Esophagus squamous epithelium (tissue), 4 donors: ENCODE data around the gene KRTAP10-8.

Source experiments
- POLR2A ChIP-seq, 4 donors: fragments of 450-650 bp; IDR thresholded peaks; one replicate each; pipeline ENCODE4 v1.6.1; 2017; ENCODE audit warnings: antibody characterized with exemption in 4 of 4, mild to moderate bottlenecking in 4 of 4, moderate library complexity in 3 of 4
- TF ChIP-seq, protein P1 (sequence below), 6 experiments: fragments of 450-650 bp in 4 of 6; fragments of 200-600 bp in 2 of 6; sonication (generic) in 2 of 6; IDR thresholded peaks; one replicate each; pipeline ENCODE4 v1.5.1; 2016 to 2019; ENCODE audit warnings: antibody characterized with exemption in 6 of 6, mild to moderate bottlenecking in 4 of 6, moderate library complexity in 4 of 6

DNA sequence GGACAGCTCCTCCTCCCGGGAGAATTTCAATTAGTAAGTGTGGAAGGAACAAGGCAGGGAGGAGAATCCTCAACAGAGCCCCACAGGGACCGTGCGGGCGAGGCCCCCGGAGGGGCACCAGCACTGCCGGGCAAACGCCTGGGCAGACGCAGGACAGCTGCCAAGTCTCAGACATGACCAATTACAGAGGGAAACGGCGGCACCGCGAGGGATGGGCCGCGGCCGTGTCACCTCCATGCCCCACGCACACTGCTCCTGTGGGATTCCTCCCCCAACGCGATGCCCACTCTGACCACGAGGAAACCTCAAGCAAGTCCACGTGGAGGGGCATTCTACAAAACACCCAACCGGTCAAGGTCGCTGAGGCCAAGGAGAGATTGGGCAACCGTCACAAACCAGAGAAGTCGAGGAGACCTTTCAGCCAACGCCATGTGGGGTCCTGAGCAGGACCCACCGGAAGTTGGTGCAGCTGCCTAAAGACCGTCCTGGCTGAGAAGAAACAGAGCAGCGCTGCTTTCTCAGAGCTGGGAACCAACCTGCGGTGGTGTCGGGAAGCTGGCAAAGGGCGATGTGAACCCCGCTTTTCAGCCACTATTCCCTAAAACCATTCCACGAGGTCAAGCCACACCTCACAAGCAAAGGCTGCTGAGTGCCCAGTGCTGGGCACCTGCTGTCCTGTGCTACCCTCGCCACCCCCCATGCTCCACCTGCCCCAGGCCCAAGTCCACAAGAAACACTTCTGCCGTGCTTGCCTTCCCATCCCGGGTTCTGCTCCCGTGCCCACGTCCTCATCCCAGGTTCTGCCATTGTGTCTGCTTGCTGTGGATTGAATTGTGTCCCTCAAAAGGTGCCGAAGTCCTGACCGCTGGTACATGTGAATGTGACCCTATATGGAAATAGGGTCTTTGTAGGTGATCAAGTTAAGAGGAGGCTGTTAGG is 39.8 kb upstream of the KRTAP10-8 start:
- TF ChIP-seq, protein P1, sequence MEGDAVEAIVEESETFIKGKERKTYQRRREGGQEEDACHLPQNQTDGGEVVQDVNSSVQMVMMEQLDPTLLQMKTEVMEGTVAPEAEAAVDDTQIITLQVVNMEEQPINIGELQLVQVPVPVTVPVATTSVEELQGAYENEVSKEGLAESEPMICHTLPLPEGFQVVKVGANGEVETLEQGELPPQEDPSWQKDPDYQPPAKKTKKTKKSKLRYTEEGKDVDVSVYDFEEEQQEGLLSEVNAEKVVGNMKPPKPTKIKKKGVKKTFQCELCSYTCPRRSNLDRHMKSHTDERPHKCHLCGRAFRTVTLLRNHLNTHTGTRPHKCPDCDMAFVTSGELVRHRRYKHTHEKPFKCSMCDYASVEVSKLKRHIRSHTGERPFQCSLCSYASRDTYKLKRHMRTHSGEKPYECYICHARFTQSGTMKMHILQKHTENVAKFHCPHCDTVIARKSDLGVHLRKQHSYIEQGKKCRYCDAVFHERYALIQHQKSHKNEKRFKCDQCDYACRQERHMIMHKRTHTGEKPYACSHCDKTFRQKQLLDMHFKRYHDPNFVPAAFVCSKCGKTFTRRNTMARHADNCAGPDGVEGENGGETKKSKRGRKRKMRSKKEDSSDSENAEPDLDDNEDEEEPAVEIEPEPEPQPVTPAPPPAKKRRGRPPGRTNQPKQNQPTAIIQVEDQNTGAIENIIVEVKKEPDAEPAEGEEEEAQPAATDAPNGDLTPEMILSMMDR (IDR thresholded peaks at IDR 0.05): no peak
- TF ChIP-seq POLR2A (IDR thresholded peaks at IDR 0.05): no peak
